ENCODE data around the gene CD300LF.

DNA sequence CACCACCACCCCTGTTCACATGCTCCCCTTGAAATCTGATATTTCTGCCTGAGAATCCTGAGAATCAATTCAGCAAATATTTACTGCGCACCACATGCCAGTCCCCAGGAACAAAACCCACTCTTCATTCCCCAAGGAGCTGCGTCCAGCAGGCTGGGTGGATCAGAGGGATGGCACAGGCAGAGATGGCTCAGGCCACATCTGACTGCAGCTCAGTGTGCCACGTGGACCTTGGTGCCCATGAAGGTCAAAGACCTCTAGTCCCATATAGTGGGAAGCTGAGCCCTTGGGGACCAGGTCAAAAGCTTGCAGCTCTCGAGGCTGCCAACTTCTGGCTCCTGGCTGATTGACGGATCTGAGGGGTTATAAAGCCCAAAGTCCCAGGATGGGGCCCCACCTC is 31.8 kb downstream of the CD300LF start:
- TF ChIP-seq, protein P1, sequence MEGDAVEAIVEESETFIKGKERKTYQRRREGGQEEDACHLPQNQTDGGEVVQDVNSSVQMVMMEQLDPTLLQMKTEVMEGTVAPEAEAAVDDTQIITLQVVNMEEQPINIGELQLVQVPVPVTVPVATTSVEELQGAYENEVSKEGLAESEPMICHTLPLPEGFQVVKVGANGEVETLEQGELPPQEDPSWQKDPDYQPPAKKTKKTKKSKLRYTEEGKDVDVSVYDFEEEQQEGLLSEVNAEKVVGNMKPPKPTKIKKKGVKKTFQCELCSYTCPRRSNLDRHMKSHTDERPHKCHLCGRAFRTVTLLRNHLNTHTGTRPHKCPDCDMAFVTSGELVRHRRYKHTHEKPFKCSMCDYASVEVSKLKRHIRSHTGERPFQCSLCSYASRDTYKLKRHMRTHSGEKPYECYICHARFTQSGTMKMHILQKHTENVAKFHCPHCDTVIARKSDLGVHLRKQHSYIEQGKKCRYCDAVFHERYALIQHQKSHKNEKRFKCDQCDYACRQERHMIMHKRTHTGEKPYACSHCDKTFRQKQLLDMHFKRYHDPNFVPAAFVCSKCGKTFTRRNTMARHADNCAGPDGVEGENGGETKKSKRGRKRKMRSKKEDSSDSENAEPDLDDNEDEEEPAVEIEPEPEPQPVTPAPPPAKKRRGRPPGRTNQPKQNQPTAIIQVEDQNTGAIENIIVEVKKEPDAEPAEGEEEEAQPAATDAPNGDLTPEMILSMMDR (IDR thresholded peaks at IDR 0.05), result no peak
- TF ChIP-seq EZH2 (IDR thresholded peaks at IDR 0.05; ENCODE audit: borderline replicate concordance, insufficient read depth, low read depth, low read length, poor library complexity, severe bottlenecking), result no peak

All from B cell (primary cell).